Psoas muscle (tissue), 8 donors: ENCODE data around the gene DHRS12. TPM values are rescaled to one million over a fixed set of nuclear protein-coding genes. Genes with fewer than 3 reads are reported as not detected.
A peak's percentile ranks its signal among the peaks of the same experiment; 100 is the strongest.

ENCODE experiments used
- ATAC-seq, 4 donors: fragments of 200-7000 bp; cut with Tn5 transposase; one replicate each; pipeline ENCODE4 v1.9.1; 2020; ENCODE audit warnings: moderate library complexity in 3 of 4, mild to moderate bottlenecking in 2 of 4
- DNase-seq, 2 donors: peaks; one replicate each; pipeline ENCODE4 v3.0.0-alpha.2; 2020
- H3K27ac ChIP-seq: fragments of 200-600 bp; one replicate; pipeline ENCODE4 v1.8.0; 2022
- H3K27me3 ChIP-seq, 3 donors: fragments of 200-600 bp in 1 of 3; one replicate each; pipeline versions ENCODE4 v1.6.1 to v1.8.0; 2013 to 2022; ENCODE audit warnings: low read length in 2 of 3, mild to moderate bottlenecking in 2 of 3, moderate library complexity in 1 of 3; ENCODE audit not compliant: insufficient read depth in 3 of 3
- H3K36me3 ChIP-seq, 2 donors: fragments of 200-600 bp in 1 of 2; one replicate each; pipeline versions ENCODE4 v1.6.1 to v1.8.0; 2013 to 2022; ENCODE audit warnings: low read depth in 1 of 2, mild to moderate bottlenecking in 1 of 2, moderate library complexity in 1 of 2; ENCODE audit not compliant: insufficient read depth in 1 of 2
- H3K4me1 ChIP-seq: fragments of 200-600 bp; one replicate; pipeline ENCODE4 v1.8.0; 2022
- H3K4me3 ChIP-seq: fragments of 200-600 bp; one replicate; pipeline ENCODE4 v1.8.0; 2022; ENCODE audit warnings: mild to moderate bottlenecking
- H3K9me3 ChIP-seq: fragments of 200-600 bp; one replicate; pipeline ENCODE4 v1.8.0; 2022
- WGBS, 3 donors: extraction: QIAGEN DNeasy Blood & Tissue Kit; methylation state at CpG; one replicate each; pipeline versions ENCODE4 v1.1.6 to v1.1.7; 2013; 5-methylcytosine and 5-hydroxymethylcytosine counted together
- intact Hi-C, 2 donors: fragments of 100-400 bp; cut with DNase I; formaldehyde crosslinking; loops; one replicate each; pipeline versions ENCODE4 v1.11.0 to v1.14.2; 2022
- polyA plus RNA-seq, 3 donors: library from polyadenylated mRNA; stranded (reverse); fragments of 200-250 nt; gene quantifications; one replicate each; pipeline ENCODE4 v1.2.3, GENCODE V29; 2013
- total RNA-seq, 4 donors: library from RNA; stranded (reverse); fragmentation: NEBNext Ultra II Directional in 2 of 4; extraction: Animal tissue kit (Norgen Biotek cat#: 25700) in 2 of 4; gene quantifications; one replicate each; pipeline versions ENCODE4 v1.2.1 to v1.2.4, GENCODE V29; 2021 to 2023
- TF ChIP-seq, protein P1 (sequence below): fragments of 200-600 bp; IDR thresholded peaks from one replicate; pipeline ENCODE4 v1.8.0; 2022; ENCODE audit warnings: antibody characterized with exemption
- donor health status: healthy with polysubstance abuse.
- donor health status: DM: no; HTN: no; CAD: no; lungs with moderate emphysema.
- donor health status: Bipolar disorder and iron deficiency.
- donor health status: healthy.
- donor health status: DM: yes; HTN: yes; CAD: no.
- donor health status: DM: no; HTN: no; CAD: no.
- donor health status: DM: no; HTN: no; CAD: no.
- donor health status: DM: yes; HTN: yes; CAD: no.

DHRS12 gene
- total and polyA plus RNA-seq, 7 donors: 3.4 to 10.1 (median 4.9) TPM

DNA sequence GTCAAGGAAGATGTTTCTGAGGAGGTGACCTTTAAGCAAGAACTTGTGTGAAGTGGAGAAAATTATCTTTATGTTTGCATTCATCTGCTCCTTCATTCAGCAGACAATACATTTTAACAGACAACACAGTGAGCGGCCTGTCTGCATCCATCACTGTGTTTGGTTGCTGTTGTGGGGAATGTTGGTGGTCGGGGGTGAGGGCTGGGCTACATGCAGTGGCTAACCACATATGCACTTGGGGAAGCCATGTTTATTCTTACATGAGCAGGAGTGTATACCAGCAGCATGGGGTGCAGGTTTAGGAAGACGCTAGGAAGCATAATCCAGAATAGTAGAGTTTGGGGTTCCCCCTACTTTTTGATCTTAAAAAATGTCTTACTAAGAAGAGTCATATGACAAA is 66.4 kb downstream of the DHRS12 start:
- WGBS, 3 donors: 97% methylated on average over 3 of the region's 3 CpGs
- no peaks in the 10 kb centered on the region for H3K4me1 ChIP-seq
- no peak overlapping the region for H3K4me3 ChIP-seq
- intact Hi-C loops: no loop called here
- no peaks in the 10 kb centered on the region for H3K9me3 ChIP-seq
- peaks cover 0 to 5% of the 10 kb centered on the region in 2 donors for H3K36me3 ChIP-seq
- ATAC-seq (no peak), DNase-seq (no peak)
- TF ChIP-seq, protein P1, sequence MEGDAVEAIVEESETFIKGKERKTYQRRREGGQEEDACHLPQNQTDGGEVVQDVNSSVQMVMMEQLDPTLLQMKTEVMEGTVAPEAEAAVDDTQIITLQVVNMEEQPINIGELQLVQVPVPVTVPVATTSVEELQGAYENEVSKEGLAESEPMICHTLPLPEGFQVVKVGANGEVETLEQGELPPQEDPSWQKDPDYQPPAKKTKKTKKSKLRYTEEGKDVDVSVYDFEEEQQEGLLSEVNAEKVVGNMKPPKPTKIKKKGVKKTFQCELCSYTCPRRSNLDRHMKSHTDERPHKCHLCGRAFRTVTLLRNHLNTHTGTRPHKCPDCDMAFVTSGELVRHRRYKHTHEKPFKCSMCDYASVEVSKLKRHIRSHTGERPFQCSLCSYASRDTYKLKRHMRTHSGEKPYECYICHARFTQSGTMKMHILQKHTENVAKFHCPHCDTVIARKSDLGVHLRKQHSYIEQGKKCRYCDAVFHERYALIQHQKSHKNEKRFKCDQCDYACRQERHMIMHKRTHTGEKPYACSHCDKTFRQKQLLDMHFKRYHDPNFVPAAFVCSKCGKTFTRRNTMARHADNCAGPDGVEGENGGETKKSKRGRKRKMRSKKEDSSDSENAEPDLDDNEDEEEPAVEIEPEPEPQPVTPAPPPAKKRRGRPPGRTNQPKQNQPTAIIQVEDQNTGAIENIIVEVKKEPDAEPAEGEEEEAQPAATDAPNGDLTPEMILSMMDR: no peak
- H3K27ac ChIP-seq: no peak overlapping the region
- H3K27me3 ChIP-seq: no peaks in the 10 kb centered on the region

DNA sequence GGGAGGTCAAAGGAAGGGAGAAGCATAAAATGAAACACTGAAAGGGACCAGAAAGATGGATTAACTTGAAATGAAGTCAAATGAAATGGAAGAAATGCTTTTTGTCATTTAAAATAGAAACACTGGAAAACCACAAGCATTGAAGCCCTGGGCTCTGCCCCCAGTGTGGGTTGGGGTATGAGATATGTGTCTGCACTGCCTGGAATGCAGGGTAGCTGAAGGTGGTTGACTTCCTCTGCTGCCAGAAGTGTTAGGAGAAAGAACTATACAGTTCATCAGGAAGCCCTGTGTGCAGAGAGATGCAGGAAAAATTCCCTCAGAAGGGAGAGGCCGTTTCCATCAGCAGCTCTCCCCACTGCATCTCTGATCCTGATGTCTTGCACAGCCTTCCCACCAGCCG is 69.2 kb downstream of the DHRS12 start:
- Histone ChIP-seq H3K27ac (no peak overlapping the region), H3K36me3 (peaks cover 0 to 5% of the 10 kb centered on the region in 2 donors), H3K27me3 (no peaks in the 10 kb centered on the region), H3K4me3 (no peak overlapping the region), H3K9me3 (no peaks in the 10 kb centered on the region), H3K4me1 (no peaks in the 10 kb centered on the region)
- intact Hi-C loops: loop anchor here in 1 of 2 donors (5.0 kb wide), 1 partner anchor 282 kb away; the partner anchor contains the start of gene INTS6
- WGBS, 3 donors: 84 to 91% (median 91%) methylated on average over 2 of the region's 2 CpGs
- TF ChIP-seq, protein P1: no peak
- DNase-seq (no peak), ATAC-seq (no peak)

DNA sequence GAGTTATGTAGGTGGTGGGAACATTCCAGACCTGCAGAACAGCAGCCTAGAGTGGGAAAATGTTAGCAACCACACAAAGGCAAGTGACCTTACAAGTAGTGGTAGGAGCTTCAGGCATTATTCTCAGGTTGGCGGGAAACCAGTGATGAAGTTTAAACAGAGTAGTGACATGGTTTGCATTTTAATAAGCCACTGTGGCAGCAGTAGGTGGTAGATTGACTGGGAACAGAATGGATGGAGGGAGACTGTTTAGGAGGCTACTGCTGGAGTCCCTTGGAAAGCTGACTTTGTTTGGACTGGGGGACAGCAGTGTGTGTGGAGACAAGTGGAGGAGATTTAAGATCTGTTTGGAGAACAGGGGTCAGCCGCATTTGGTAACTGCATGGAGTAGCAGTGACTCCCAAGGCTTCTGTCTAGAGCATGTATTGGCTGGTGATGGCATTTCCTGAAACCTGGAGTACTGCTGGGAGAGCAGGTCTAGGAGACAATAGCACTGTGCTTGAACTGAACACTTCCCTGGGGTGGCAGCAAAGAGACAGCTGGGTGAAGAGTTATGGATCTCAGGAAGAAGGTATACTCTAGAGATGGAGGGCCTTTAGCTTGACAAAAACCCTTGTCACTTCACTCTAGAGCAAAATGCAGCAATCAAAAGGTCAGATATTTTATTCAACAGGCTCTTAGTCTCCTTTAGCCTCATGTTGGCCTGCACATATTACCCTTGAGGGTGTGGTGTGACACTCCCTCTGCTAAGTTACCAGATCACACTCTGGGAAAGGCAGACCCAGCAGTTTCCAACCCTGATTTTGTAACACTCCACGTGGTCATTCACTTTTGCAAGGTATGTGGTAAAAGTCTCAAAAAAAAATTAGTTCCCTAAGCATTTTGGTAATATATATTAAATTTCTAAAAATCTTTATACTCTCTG is 70.3 kb downstream of the DHRS12 start:
- intact Hi-C loops: loop anchor here in 1 of 2 donors (5.0 kb wide), 1 partner anchor 281 kb away; the partner anchor contains the start of gene INTS6
- Histone ChIP-seq H3K27ac (no peak overlapping the region), H3K36me3 (no peaks in the 10 kb centered on the region), H3K4me3 (no peak overlapping the region), H3K9me3 (no peaks in the 10 kb centered on the region), H3K4me1 (no peaks in the 10 kb centered on the region), H3K27me3 (no peaks in the 10 kb centered on the region)
- TF ChIP-seq, protein P1: no peak
- DNase-seq (no peak), ATAC-seq (no peak)
- WGBS, 3 donors: 72 to 79% (median 76%) methylated on average over 3 of the region's 3 CpGs

DNA sequence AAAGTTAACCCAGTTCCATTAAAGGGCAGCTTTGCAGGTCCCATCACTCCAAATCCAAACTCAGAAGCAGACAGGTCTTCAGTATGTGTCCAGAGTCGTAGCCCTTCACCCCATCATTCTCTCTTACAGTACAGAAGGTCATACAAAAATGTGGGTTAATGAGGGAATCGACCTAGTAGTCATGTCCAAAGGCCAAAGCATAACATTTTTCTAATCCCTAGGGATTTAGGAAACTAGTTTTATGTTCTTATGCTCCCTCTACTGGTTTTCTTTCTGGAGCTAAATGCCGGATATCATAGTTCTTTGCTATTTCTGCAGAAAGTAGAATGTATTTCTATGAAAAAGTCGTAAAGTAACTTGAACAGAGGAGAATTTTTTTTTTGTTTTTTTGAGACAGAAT is 72.2 kb downstream of the DHRS12 start:
- H3K4me1 ChIP-seq: no peaks in the 10 kb centered on the region
- WGBS, 3 donors: 43 to 57% (median 43%) methylated on average over 4 of the region's 4 CpGs
- no peaks in the 10 kb centered on the region for H3K9me3 ChIP-seq
- intact Hi-C loops: loop anchor here in 1 of 2 donors (5.0 kb wide), 1 partner anchor 279 kb away; the partner anchor contains the start of gene INTS6
- H3K27ac ChIP-seq: no peak overlapping the region
- H3K27me3 ChIP-seq: no peaks in the 10 kb centered on the region
- DNase-seq (no peak), ATAC-seq (peak in 1 of 4 donors; percentile 56)
- TF ChIP-seq, protein P1: peak; percentile 31
- no peak overlapping the region for H3K4me3 ChIP-seq
- H3K36me3 ChIP-seq: no peaks in the 10 kb centered on the region
